Stomach smooth muscle (tissue), 2 donors: ENCODE data around the gene NPIPA2.
"Not testable (repeated sequence)": the region's sequence is repeated elsewhere in the genome, so short reads cannot be mapped to it uniquely, and the experiment has no call there.

ENCODE experiments used
- H3K27ac ChIP-seq: one replicate; pipeline ENCODE4 v1.7.0; 2013; ENCODE audit warnings: mild to moderate bottlenecking, low read length, inconsistent platforms
- H3K27me3 ChIP-seq, 2 donors: one replicate each; pipeline ENCODE4 v1.7.0; 2013; ENCODE audit warnings: low read length in 2 of 2; ENCODE audit not compliant: insufficient read depth in 2 of 2, control insufficient read depth in 1 of 2
- H3K36me3 ChIP-seq, 2 donors: one replicate each; pipeline ENCODE4 v1.7.0; 2013; ENCODE audit warnings: low read length in 2 of 2; ENCODE audit not compliant: control insufficient read depth in 2 of 2, insufficient read depth in 2 of 2
- H3K4me1 ChIP-seq: one replicate; pipeline ENCODE4 v1.7.0; 2013; ENCODE audit warnings: low read length; ENCODE audit not compliant: control insufficient read depth, insufficient read depth
- H3K4me3 ChIP-seq, 2 donors: one replicate each; pipeline ENCODE4 v1.7.0; 2013; ENCODE audit warnings: low read length in 2 of 2
- H3K9ac ChIP-seq, 2 donors: one replicate each; pipeline ENCODE4 v1.7.0; 2013; ENCODE audit warnings: low read length in 2 of 2, mild to moderate bottlenecking in 1 of 2
- H3K9me3 ChIP-seq, 2 donors: one replicate each; pipeline ENCODE4 v1.7.0; 2013; ENCODE audit warnings: low read length in 2 of 2; ENCODE audit not compliant: control insufficient read depth in 2 of 2
- donor health status: healthy.
- donor health status: Pancreatic carcinoma.

NPIPA2 gene

DNA sequence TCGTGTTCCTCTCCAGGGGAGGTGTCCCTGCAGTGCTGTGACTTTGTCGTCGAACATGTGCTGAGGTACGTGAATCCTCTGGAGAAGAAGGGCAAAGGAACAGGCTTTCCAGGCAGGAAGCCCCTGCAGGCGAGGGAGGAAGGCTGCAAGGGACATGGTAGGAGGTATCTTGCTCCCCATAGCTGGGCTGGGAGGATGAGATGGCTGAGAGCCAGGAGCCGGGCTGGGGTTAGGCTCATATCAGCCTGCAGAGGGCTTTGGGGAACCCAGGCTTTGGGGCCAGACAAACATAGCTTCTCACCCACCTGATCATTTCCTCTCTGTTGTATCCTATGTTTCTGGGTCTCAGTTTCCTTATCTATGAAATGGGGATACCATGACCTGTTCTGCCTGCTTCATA, 34.4 kb downstream of the NPIPA2 start:
- H3K27ac ChIP-seq, H3K9me3 ChIP-seq, H3K4me1 ChIP-seq, H3K9ac ChIP-seq, H3K36me3 ChIP-seq, H3K4me3 ChIP-seq, H3K27me3 ChIP-seq: not testable (repeated sequence)

GRCh38 chr16:14779368-14779877, 37.1 kb downstream of the NPIPA2 start:
- not testable (repeated sequence) for H3K9ac ChIP-seq, H3K27me3 ChIP-seq, H3K9me3 ChIP-seq, H3K36me3 ChIP-seq, H3K4me1 ChIP-seq, H3K4me3 ChIP-seq, H3K27ac ChIP-seq

- H3K4me3 ChIP-seq, H3K9ac ChIP-seq, H3K9me3 ChIP-seq, H3K27ac ChIP-seq, H3K27me3 ChIP-seq, H3K36me3 ChIP-seq, H3K4me1 ChIP-seq: not testable (repeated sequence)
These were observed 43.8 kb downstream of the NPIPA2 start for GRCh38 chr16:14786180-14786579.

GRCh38 chr16:14789577-14789976, 47.2 kb downstream of the NPIPA2 start:
- not testable (repeated sequence) for H3K4me1 ChIP-seq, H3K27me3 ChIP-seq, H3K27ac ChIP-seq, H3K36me3 ChIP-seq, H3K9me3 ChIP-seq, H3K4me3 ChIP-seq, H3K9ac ChIP-seq

GRCh38 chr16:14790320-14790956, 48.1 kb downstream of the NPIPA2 start:
- not testable (repeated sequence) for H3K36me3 ChIP-seq, H3K4me1 ChIP-seq, H3K9ac ChIP-seq, H3K27ac ChIP-seq, H3K4me3 ChIP-seq, H3K27me3 ChIP-seq, H3K9me3 ChIP-seq

GRCh38 chr16:14792914-14793313, 50.6 kb downstream of the NPIPA2 start:
- H3K36me3 ChIP-seq, H3K9me3 ChIP-seq, H3K27ac ChIP-seq, H3K4me3 ChIP-seq, H3K4me1 ChIP-seq, H3K9ac ChIP-seq, H3K27me3 ChIP-seq: not testable (repeated sequence)

GRCh38 chr16:14797558-14797957, 55.2 kb downstream of the NPIPA2 start:
- H3K9ac ChIP-seq, H3K27me3 ChIP-seq, H3K9me3 ChIP-seq, H3K4me1 ChIP-seq, H3K4me3 ChIP-seq, H3K27ac ChIP-seq, H3K36me3 ChIP-seq: not testable (repeated sequence)

DNA sequence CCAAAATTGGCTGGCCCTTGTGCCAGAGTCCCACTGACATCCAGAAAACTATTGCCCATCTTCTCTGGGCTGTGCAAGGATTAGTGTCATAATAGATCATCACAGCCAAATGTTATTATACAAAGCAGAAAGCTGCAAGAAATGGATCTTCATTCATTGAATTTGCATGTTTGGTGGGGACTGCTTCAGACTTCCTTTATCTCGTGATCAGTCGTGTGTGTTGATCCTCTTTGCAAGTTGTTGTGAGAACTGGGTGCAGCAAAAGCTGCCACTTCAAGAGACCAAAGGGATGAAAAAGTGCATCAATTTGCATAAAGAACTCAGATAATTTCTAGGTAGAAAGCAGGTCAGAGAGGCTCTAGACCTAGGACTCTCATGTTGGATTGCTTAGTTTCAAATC, 61.2 kb downstream of the NPIPA2 start:
- not testable (repeated sequence) for H3K9ac ChIP-seq, H3K36me3 ChIP-seq, H3K27ac ChIP-seq, H3K9me3 ChIP-seq, H3K27me3 ChIP-seq, H3K4me1 ChIP-seq, H3K4me3 ChIP-seq

DNA sequence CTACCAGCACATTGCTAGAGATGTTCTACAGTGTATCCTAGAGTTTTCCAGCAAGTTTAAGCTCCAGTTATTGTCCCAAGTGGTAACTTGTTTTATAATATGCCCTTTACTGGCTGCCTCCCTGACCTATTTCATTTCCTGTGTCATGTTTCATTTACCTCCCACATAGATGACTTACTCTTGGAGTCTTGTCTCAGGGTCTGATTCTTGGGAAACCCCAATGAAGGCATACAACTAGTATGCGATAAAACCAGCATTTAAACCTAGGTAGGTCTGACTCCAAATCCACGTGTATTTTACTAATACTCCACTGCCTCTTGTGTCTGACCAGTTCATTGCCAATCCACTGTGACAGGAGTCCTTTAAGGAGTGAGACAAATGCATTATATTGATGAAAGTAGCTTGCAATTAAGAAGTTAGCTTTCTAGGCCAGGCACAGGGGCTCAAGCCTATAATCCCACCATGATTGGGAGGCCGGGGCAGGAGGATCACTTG, 64.9 kb downstream of the NPIPA2 start:
- H3K36me3 ChIP-seq, H3K4me3 ChIP-seq, H3K27me3 ChIP-seq, H3K9me3 ChIP-seq, H3K27ac ChIP-seq, H3K4me1 ChIP-seq, H3K9ac ChIP-seq: not testable (repeated sequence)

DNA sequence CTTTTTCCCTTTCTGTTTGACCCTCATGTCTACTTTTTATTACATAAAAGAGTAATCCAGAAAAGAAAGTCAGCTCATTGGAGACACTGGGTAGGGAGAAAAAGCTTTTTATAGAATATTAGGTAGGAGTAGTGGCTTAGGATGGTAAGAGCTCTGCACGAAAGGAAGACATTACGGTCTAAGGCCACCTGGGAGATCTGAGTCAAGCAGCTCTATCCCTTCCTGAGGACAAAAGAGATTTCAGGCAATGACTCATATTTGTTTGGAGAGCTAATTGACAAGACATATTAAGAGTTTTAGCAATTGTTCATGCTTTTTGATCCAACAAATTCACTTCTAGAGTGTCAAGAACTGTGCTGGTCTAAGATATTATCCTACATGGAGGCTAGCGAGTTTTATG, 71.6 kb downstream of the NPIPA2 start:
- H3K27me3 ChIP-seq, H3K9me3 ChIP-seq, H3K27ac ChIP-seq, H3K9ac ChIP-seq, H3K4me1 ChIP-seq, H3K4me3 ChIP-seq, H3K36me3 ChIP-seq: not testable (repeated sequence)
